HepG2 (cell line): ENCODE measurements around the gene AMOT. TPM values are rescaled to one million over a fixed set of nuclear protein-coding genes. Genes with fewer than 3 reads are reported as not detected.
A peak's percentile ranks its signal among the peaks of the same experiment; 100 is the strongest.

Source experiments
- ARID5B ChIP-seq: IDR thresholded peaks from 2 replicates; pipeline ENCODE4 v1.4.0; 2020; ENCODE audit warnings: mild to moderate bottlenecking, missing genetic modification reagents
- ESRRA ChIP-seq: sonication (generic); formaldehyde crosslinking; IDR thresholded peaks from 2 replicates; pipeline ENCODE4 v1.5.1; 2020; ENCODE audit warnings: mild to moderate bottlenecking, low read depth, missing genetic modification reagents
- FIP1L1 ChIP-seq: fragments of 200-400 bp; formaldehyde crosslinking; IDR thresholded peaks from 2 replicates; pipeline ENCODE4 v1.6.1; 2018; ENCODE audit warnings: low read depth, mild to moderate bottlenecking, low read length, moderate library complexity, borderline replicate concordance; ENCODE audit not compliant: insufficient read depth
- FLYWCH1 ChIP-seq: sonication (generic); formaldehyde crosslinking; IDR thresholded peaks from 2 replicates; pipeline ENCODE4 v1.8.1; 2023; ENCODE audit warnings: mild to moderate bottlenecking, missing genetic modification reagents
- GABPB1 ChIP-seq: IDR thresholded peaks from 2 replicates; pipeline ENCODE4 v1.6.1; 2016; ENCODE audit warnings: mild to moderate bottlenecking, missing genetic modification reagents, moderate library complexity, missing compliant biosample characterization
- KDM6A ChIP-seq: IDR thresholded peaks from 2 replicates; pipeline ENCODE4 v1.6.1; 2016; ENCODE audit warnings: low read depth
- MAZ ChIP-seq, 2 experiments: sonication (generic) in 1 of 2; formaldehyde crosslinking in 1 of 2; IDR thresholded peaks; 2 replicates each; pipeline versions ENCODE4 v1.5.0 to v1.6.1; 2012 to 2020; ENCODE audit warnings: low read depth in 2 of 2, mild to moderate bottlenecking in 2 of 2, borderline replicate concordance in 1 of 2, improper control_type of control experiment in 1 of 2, low read length in 1 of 2, missing genetic modification reagents in 1 of 2, moderate library complexity in 1 of 2
- MXD4 ChIP-seq: IDR thresholded peaks from 2 replicates; pipeline ENCODE4 v1.6.1; 2016; ENCODE audit warnings: mild to moderate bottlenecking, missing biosample characterization, missing genetic modification reagents
- ONECUT2 ChIP-seq: sonication (generic); formaldehyde crosslinking; IDR thresholded peaks from 2 replicates; pipeline ENCODE4 v1.4.0; 2020; ENCODE audit warnings: missing genetic modification reagents
- SP140L ChIP-seq: sonication (generic); formaldehyde crosslinking; IDR thresholded peaks from 2 replicates; pipeline ENCODE4 v1.4.0; 2020; ENCODE audit warnings: missing genetic modification reagents, borderline replicate concordance
- TCF7 ChIP-seq: sonication (generic); IDR thresholded peaks from 2 replicates; pipeline ENCODE4 v1.6.1; 2016; ENCODE audit warnings: antibody characterized with exemption, low read depth
- THRA ChIP-seq: sonication (generic); formaldehyde crosslinking; IDR thresholded peaks from 2 replicates; pipeline ENCODE4 v1.4.0; 2020; ENCODE audit warnings: missing genetic modification reagents, borderline replicate concordance
- ZNF766 ChIP-seq: sonication (generic); formaldehyde crosslinking; IDR thresholded peaks from 2 replicates; pipeline ENCODE4 v1.5.0; 2020; ENCODE audit warnings: missing genetic modification reagents, borderline replicate concordance
- ZNF800 ChIP-seq: sonication (generic); formaldehyde crosslinking; IDR thresholded peaks from 2 replicates; pipeline ENCODE4 v1.4.0; 2020; ENCODE audit warnings: missing genetic modification reagents
- polyA plus RNA-seq, 8 experiments: library from polyadenylated mRNA; depleted of rRNA in 3 of 8; stranded (reverse) in 7 of 8; unstranded in 1 of 8; fragments of >200 nt; fragmentation: Illumina TruSeq in 4 of 8; extraction: Trizol in 4 of 8; gene quantifications; 2 replicates each; pipeline versions ENCODE4 v1.2.1 to v1.2.3, GENCODE V29; 2011 to 2016; ENCODE audit warnings: low read depth in 4 of 8, missing spikeins in 1 of 8, mixed read lengths in 1 of 8; ENCODE audit not compliant: insufficient read depth in 1 of 8
- total RNA-seq, 5 experiments: library from RNA; depleted of rRNA; stranded (reverse); fragments of >200 nt; fragmentation: Illumina TruSeq; extraction: Trizol; gene quantifications; 2 replicates each; pipeline ENCODE4 v1.2.3, GENCODE V29; 2016; ENCODE audit warnings: low read depth in 1 of 5
- TF ChIP-seq, protein P1 (sequence below): IDR thresholded peaks from 2 replicates; pipeline ENCODE4 v1.6.1; 2012; ENCODE audit warnings: low read depth, low read length, improper control_type of control experiment

AMOT gene
- total and polyA plus RNA-seq, 2 of the 13 experiments (the other 11 are each of a cell fraction or from before 2014, with no cell fraction given) = 0.13 to 0.91 TPM

DNA sequence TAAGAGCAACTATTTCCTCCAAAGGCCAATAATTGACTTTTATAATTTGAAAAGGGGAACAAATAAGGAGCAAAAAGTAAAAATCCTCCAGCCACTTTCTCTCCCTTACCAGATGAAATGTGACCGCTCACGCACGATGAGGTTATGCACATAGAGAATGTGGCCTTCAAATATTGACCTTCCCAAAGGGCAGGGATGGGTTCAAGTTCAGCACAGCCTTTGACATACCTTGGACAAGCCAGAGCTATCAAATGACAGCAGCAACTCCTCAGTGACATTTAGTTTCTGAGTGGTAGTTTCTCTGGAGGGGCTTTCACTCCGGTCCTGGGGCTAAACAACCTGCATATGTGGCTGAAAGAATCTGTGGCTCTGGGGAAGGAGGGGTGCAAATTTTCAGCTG is 50.7 kb downstream of the AMOT start (continued):
- TF ChIP-seq ARID5B (CRISPR knock-in tag) (peak; percentile 84), FIP1L1 (no peak), ZNF800 (CRISPR knock-in tag) (no peak), GABPB1 (no peak), MXD4 (CRISPR knock-in tag) (no peak), TCF7 (peak; percentile 37; the same call in 1 of the 2 replicates), SP140L (CRISPR knock-in tag) (no peak), MAZ (IDR thresholded peaks at IDR 0.05; ENCODE audit: borderline replicate concordance, low read depth, low read length) (no peak), MAZ (CRISPR knock-in tag; IDR thresholded peaks at IDR 0.05; ENCODE audit: low read depth) (no peak), ZNF766 (no peak), ONECUT2 (CRISPR knock-in tag) (0 out of 2 replicates have a peak, but pooled peaks have one; percentile 18), KDM6A (CRISPR knock-in tag) (0 out of 2 replicates have a peak, but pooled peaks have one; percentile 40), ESRRA (CRISPR knock-in tag) (0 out of 2 replicates have a peak, but pooled peaks have one; percentile 34), THRA (peak; percentile 57; the same call in 1 of the 2 replicates), FLYWCH1 (no peak)
- TF ChIP-seq, protein P1, sequence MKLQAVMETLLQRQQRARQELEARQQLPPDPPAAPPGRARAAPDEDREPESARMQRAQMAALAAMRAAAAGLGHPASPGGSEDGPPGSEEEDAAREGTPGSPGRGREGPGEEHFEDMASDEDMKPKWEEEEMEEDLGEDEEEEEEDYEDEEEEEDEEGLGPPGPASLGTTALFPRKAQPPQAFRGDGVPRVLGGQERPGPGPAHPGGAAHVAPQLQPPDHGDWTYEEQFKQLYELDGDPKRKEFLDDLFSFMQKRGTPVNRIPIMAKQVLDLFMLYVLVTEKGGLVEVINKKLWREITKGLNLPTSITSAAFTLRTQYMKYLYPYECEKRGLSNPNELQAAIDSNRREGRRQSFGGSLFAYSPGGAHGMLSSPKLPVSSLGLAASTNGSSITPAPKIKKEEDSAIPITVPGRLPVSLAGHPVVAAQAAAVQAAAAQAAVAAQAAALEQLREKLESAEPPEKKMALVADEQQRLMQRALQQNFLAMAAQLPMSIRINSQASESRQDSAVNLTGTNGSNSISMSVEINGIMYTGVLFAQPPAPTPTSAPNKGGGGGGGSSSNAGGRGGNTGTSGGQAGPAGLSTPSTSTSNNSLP = no peak
